Kidney (tissue), 14 donors: Measurements from ENCODE around the gene GTPBP6. TPM values are rescaled to one million over a fixed set of nuclear protein-coding genes. Genes with fewer than 3 reads are reported as not detected.

ENCODE experiments used
- DNase-seq, 5 donors: peaks; one replicate each; pipeline ENCODE4 v3.0.0-alpha.2; 2013 to 2020
- FAIRE-seq: peaks from 2 replicates; lab custom pipeline; 2012; peaks lifted over from hg19 to GRCh38; lab: Jason Lieb, UNC
- H3K27ac ChIP-seq, 2 donors: one replicate each; pipeline ENCODE4 v1.7.0; 2013; ENCODE audit warnings: low read depth in 2 of 2, low read length in 2 of 2, inconsistent platforms in 1 of 2
- H3K27me3 ChIP-seq: one replicate; pipeline ENCODE4 v1.7.1; 2013; ENCODE audit warnings: low read length, inconsistent platforms; ENCODE audit not compliant: control insufficient read depth, insufficient read depth
- H3K36me3 ChIP-seq, 3 donors: one replicate each; pipeline versions ENCODE4 v1.7.0 to v1.7.1; 2013; ENCODE audit warnings: low read length in 3 of 3, control low read depth in 1 of 3, inconsistent platforms in 1 of 3; ENCODE audit not compliant: insufficient read depth in 3 of 3, control insufficient read depth in 2 of 3
- H3K4me1 ChIP-seq, 3 donors: one replicate each; pipeline versions ENCODE4 v1.7.0 to v1.7.1; 2013; ENCODE audit warnings: low read length in 3 of 3, inconsistent platforms in 1 of 3, low read depth in 1 of 3; ENCODE audit not compliant: control insufficient read depth in 2 of 3, insufficient read depth in 2 of 3
- H3K4me3 ChIP-seq, 3 donors: one replicate each; pipeline versions ENCODE4 v1.7.0 to v1.8.1; 2013; ENCODE audit warnings: low read length in 3 of 3, control low read depth in 1 of 3, inconsistent platforms in 1 of 3
- H3K9ac ChIP-seq, 3 donors: one replicate each; pipeline versions ENCODE4 v1.7.0 to v1.7.1; 2013; ENCODE audit warnings: low read length in 3 of 3, control low read depth in 1 of 3, inconsistent platforms in 1 of 3
- H3K9me3 ChIP-seq, 3 donors: one replicate each; pipeline versions ENCODE4 v1.7.0 to v1.7.1; 2013; ENCODE audit warnings: low read length in 3 of 3, control low read depth in 1 of 3, inconsistent platforms in 1 of 3; ENCODE audit not compliant: control insufficient read depth in 2 of 3, insufficient read depth in 1 of 3
- CTCF ChIP-seq: IDR thresholded peaks from 3 replicates; pipeline ENCODE4 v1.5.1; 2012; ENCODE audit warnings: mild to moderate bottlenecking, moderate library complexity, borderline replicate concordance; ENCODE audit not compliant: insufficient read depth; ENCODE audit errors: extremely low read depth
- intact Hi-C: fragments of 100-400 bp; cut with DNase I; formaldehyde crosslinking; loops from one replicate; pipeline ENCODE4 v1.11.1; 2022
- polyA plus RNA-seq: library from polyadenylated mRNA; stranded (reverse); fragments of 350-450 nt; fragmentation: Illumina TruSeq; extraction: RNeasy Lipid Tissue Mini Kit (QIAGEN cat#74804); gene quantifications from one replicate; pipeline ENCODE4 v1.2.3, GENCODE V29; 2014; ENCODE audit warnings: low read depth, low replicate concordance; ENCODE audit not compliant: insufficient read depth
- total RNA-seq: library from RNA; stranded (reverse); fragmentation: NEBNext Ultra II Directional; extraction: Animal tissue kit (Norgen Biotek cat#: 25700); gene quantifications from one replicate; pipeline ENCODE4 v1.2.1, GENCODE V29; 2021
- donor health status: control.
- donor health status: control.
- donor health status: control.
- donor health status: control.
- donor health status: control.
- donor health status: DM: yes; HTN: yes; CAD: no.
- donor health status: Normal renal cell carcinoma (clear cell type).

GTPBP6 gene
- total and polyA plus RNA-seq, 2 donors from 2014 or later = 50.1 to 61.9 TPM

GRCh38 chrX:340121-340520 is 21.5 kb upstream of the GTPBP6 start:
- peak in 1 of 5 donors; percentile 62 for DNase-seq
- Histone ChIP-seq H3K4me3 (no peak overlapping the region), H3K36me3 (no peaks in the 10 kb centered on the region), H3K27me3 (no peaks in the 10 kb centered on the region), H3K27ac (no peak overlapping the region), H3K4me1 (no peaks in the 10 kb centered on the region), H3K9me3 (no peaks in the 10 kb centered on the region), H3K9ac (no peak overlapping the region)
- no peak for FAIRE-seq
- intact Hi-C loops = no loop called here
- no peak for TF ChIP-seq CTCF

GRCh38 chrX:338836-339400 is 20.3 kb upstream of the GTPBP6 start:
- no peak overlapping the region for H3K9ac ChIP-seq
- H3K27me3 ChIP-seq = no peaks in the 10 kb centered on the region
- no peak overlapping the region for H3K27ac ChIP-seq
- DNase-seq (peak in 1 of 5 donors; percentile 72), FAIRE-seq (no peak)
- no peaks in the 10 kb centered on the region for H3K9me3 ChIP-seq
- H3K4me3 ChIP-seq = no peak overlapping the region
- intact Hi-C loops = no loop called here
- H3K4me1 ChIP-seq = no peaks in the 10 kb centered on the region
- no peak for TF ChIP-seq CTCF
- H3K36me3 ChIP-seq = no peaks in the 10 kb centered on the region

DNA sequence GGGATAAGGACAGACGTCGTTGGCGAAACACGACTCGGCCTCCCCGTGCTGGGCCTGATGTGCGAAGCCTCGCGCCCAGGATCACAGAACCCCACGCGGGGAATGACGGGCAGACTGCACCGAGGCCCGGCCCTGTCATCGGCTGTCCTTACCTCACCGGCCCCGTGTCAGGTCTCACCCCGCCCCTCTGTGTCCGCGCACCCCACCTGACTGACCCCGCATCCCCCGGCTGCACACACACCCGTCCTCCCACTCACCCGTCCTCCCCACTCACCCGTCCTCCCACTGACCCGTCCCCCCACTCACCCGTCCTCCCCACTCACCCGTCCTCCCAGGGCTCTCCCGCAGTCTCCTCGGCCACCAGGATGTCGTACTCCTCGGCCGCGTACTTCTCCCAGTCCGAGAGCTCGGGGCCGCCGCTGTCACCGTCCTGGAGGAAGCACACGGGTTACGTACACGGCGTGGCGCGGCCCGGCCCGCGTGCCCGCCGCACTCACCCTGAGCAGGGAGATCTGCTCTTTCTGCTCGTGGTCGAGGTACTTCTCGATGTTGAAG is 19.8 kb upstream of the GTPBP6 start:
- DNase-seq (peak in 1 of 5 donors; percentile 66), FAIRE-seq (no peak)
- Histone ChIP-seq H3K4me3 (no peak overlapping the region), H3K9me3 (no peaks in the 10 kb centered on the region), H3K27ac (no peak overlapping the region), H3K27me3 (no peaks in the 10 kb centered on the region), H3K36me3 (no peaks in the 10 kb centered on the region), H3K9ac (no peak overlapping the region), H3K4me1 (no peaks in the 10 kb centered on the region)
- TF ChIP-seq CTCF = no peak
- intact Hi-C loops = no loop called here
